H9 (cell line): Measurements from ENCODE around the gene POLR2H. TPM values are rescaled to one million over a fixed set of nuclear protein-coding genes. Genes with fewer than 3 reads are reported as not detected.

ENCODE experiments used
- DNase-seq: peaks from one replicate; pipeline ENCODE4 v3.0.0-alpha.2; 2017
- H2AFZ ChIP-seq: one replicate; pipeline ENCODE4 v1.6.1; 2013; ENCODE audit warnings: mild to moderate bottlenecking, low read length, control low read depth, moderate library complexity
- H2AK5ac ChIP-seq: 2 replicates; pipeline ENCODE4 v1.6.1; 2013; ENCODE audit warnings: low read length, control low read depth, mixed read lengths; ENCODE audit not compliant: insufficient read length
- H2BK120ac ChIP-seq: one replicate; pipeline ENCODE4 v1.6.1; 2013; ENCODE audit warnings: low read depth, mild to moderate bottlenecking, low read length, control low read depth, inconsistent platforms; ENCODE audit not compliant: poor library complexity, severe bottlenecking
- H2BK12ac ChIP-seq: 2 replicates; pipeline ENCODE4 v1.6.1; 2013; ENCODE audit warnings: low read length, control low read depth, mixed read lengths, low read depth; ENCODE audit not compliant: insufficient read length
- H2BK15ac ChIP-seq: 2 replicates; pipeline ENCODE4 v1.6.1; 2013; ENCODE audit warnings: low read depth, low read length, control low read depth
- H2BK20ac ChIP-seq: one replicate; pipeline ENCODE4 v1.6.1; 2013; ENCODE audit warnings: low read depth, mild to moderate bottlenecking, low read length, control low read depth, inconsistent platforms; ENCODE audit not compliant: poor library complexity, severe bottlenecking
- H2BK5ac ChIP-seq: 2 replicates; pipeline ENCODE4 v1.6.1; 2013; ENCODE audit warnings: low read length, control low read depth, mixed read lengths; ENCODE audit not compliant: insufficient read length
- H3K14ac ChIP-seq: 2 replicates; pipeline ENCODE4 v1.6.1; 2013; ENCODE audit warnings: low read length, control low read depth; ENCODE audit not compliant: insufficient read depth
- H3K18ac ChIP-seq: 2 replicates; pipeline ENCODE4 v1.6.1; 2013; ENCODE audit warnings: low read depth, mild to moderate bottlenecking, mixed read lengths, low read length, control low read depth; ENCODE audit not compliant: insufficient read length
- H3K23ac ChIP-seq: 2 replicates; pipeline ENCODE4 v1.6.1; 2013; ENCODE audit warnings: low read length, control low read depth, mixed read lengths, low read depth; ENCODE audit not compliant: insufficient read length
- H3K23me2 ChIP-seq: 2 replicates; pipeline ENCODE4 v1.6.1; 2013; ENCODE audit warnings: low read depth, mild to moderate bottlenecking, mixed read lengths, low read length, control low read depth; ENCODE audit not compliant: insufficient read length, poor library complexity, severe bottlenecking
- H3K27ac ChIP-seq: 2 replicates; pipeline ENCODE4 v1.5.1; 2013; ENCODE audit warnings: low read length, control low read depth, mixed read lengths, low read depth; ENCODE audit not compliant: insufficient read length
- H3K27me3 ChIP-seq: 2 replicates; pipeline ENCODE4 v1.6.1; 2013; ENCODE audit warnings: low read length, control low read depth, inconsistent platforms; ENCODE audit not compliant: insufficient read depth
- H3K4ac ChIP-seq: 2 replicates; pipeline ENCODE4 v1.6.1; 2013; ENCODE audit warnings: low read depth, mild to moderate bottlenecking, control low read depth, inconsistent platforms, low read length, moderate library complexity
- H3K4me1 ChIP-seq: 2 replicates; pipeline ENCODE4 v1.6.1; 2013; ENCODE audit warnings: low read length, control low read depth, inconsistent platforms; ENCODE audit not compliant: insufficient read depth
- H3K4me2 ChIP-seq: 2 replicates; pipeline ENCODE4 v1.6.1; 2013; ENCODE audit warnings: low read length, control low read depth, mixed read lengths; ENCODE audit not compliant: insufficient read length, insufficient read depth
- H3K56ac ChIP-seq: 2 replicates; pipeline ENCODE4 v1.6.1; 2013; ENCODE audit warnings: low read depth, mild to moderate bottlenecking, mixed read lengths, low read length, control low read depth; ENCODE audit not compliant: insufficient read length
- H3K79me1 ChIP-seq: 2 replicates; pipeline ENCODE4 v1.6.1; 2013; ENCODE audit warnings: low read depth, mild to moderate bottlenecking, moderate library complexity, low read length, control low read depth, inconsistent platforms; ENCODE audit not compliant: insufficient read depth, poor library complexity, severe bottlenecking
- H3K79me2 ChIP-seq: 2 replicates; pipeline ENCODE4 v1.6.1; 2013; ENCODE audit warnings: low read length, control low read depth, inconsistent platforms; ENCODE audit not compliant: insufficient read depth
- H3K9ac ChIP-seq: 2 replicates; pipeline ENCODE4 v1.6.1; 2013; ENCODE audit warnings: low read length, control low read depth, mixed read lengths; ENCODE audit not compliant: insufficient read length; ENCODE audit errors: extremely low read depth
- H3K9me3 ChIP-seq: one replicate; pipeline ENCODE4 v1.6.1; 2013; ENCODE audit warnings: low read depth, low read length, inconsistent platforms; ENCODE audit not compliant: control insufficient read depth
- H3T11ph ChIP-seq: one replicate; pipeline ENCODE4 v1.6.1; 2013; ENCODE audit warnings: mild to moderate bottlenecking, low read length, control low read depth, inconsistent platforms
- H4K20me1 ChIP-seq: one replicate; pipeline ENCODE4 v1.6.1; 2013; ENCODE audit not compliant: control insufficient read depth, insufficient read length, insufficient read depth
- H4K5ac ChIP-seq: 2 replicates; pipeline ENCODE4 v1.6.1; 2013; ENCODE audit warnings: low read depth, mild to moderate bottlenecking, mixed read lengths, low read length, control low read depth; ENCODE audit not compliant: insufficient read length
- H4K8ac ChIP-seq: replicated peaks from 2 replicates; pipeline ENCODE4 v1.6.1; 2013; ENCODE audit warnings: low read length, control low read depth, mixed read lengths, low read depth; ENCODE audit not compliant: insufficient read length
- H4K91ac ChIP-seq: 2 replicates; pipeline ENCODE4 v1.6.1; 2013; ENCODE audit warnings: low read depth, mild to moderate bottlenecking, moderate library complexity, mixed read lengths, low read length, control low read depth; ENCODE audit not compliant: insufficient read length
- H3K27ac Mint-ChIP-seq, 3 experiments: 2 replicates in 2 of 3; 3 replicates in 1 of 3; pipeline ENCODE4 v1.8.0; 2020 to 2021; ENCODE audit warnings: mixed read lengths in 3 of 3, mild to moderate bottlenecking in 1 of 3, moderate library complexity in 1 of 3
- H3K27me3 Mint-ChIP-seq: 2 replicates; pipeline ENCODE4 v1.8.0; 2021; ENCODE audit warnings: low read depth, mild to moderate bottlenecking, moderate library complexity, mixed read lengths
- H3K36me3 Mint-ChIP-seq, 3 experiments: 2 replicates in 2 of 3; 3 replicates in 1 of 3; pipeline ENCODE4 v1.8.0; 2020 to 2021; ENCODE audit warnings: low read depth in 3 of 3, mixed read lengths in 3 of 3; ENCODE audit not compliant: insufficient read depth in 1 of 3
- H3K4me1 Mint-ChIP-seq, 2 experiments: 2 replicates each; pipeline ENCODE4 v1.8.0; 2020; ENCODE audit warnings: mixed read lengths in 2 of 2
- H3K4me3 Mint-ChIP-seq, 2 experiments: 2 replicates in 1 of 2; 3 replicates in 1 of 2; pipeline ENCODE4 v1.8.0; 2020 to 2021; ENCODE audit warnings: mild to moderate bottlenecking in 2 of 2, mixed read lengths in 2 of 2, moderate library complexity in 1 of 2
- H3K9me3 Mint-ChIP-seq, 2 experiments: 2 replicates in 1 of 2; 3 replicates in 1 of 2; pipeline ENCODE4 v1.8.0; 2020; ENCODE audit warnings: mild to moderate bottlenecking in 2 of 2, mixed read lengths in 2 of 2, moderate library complexity in 1 of 2
- CTCF ChIP-seq: fragments of 200-600 bp; sonication (generic); conservative IDR thresholded peaks from 3 replicates; pipeline ENCODE4 v1.8.0; 2021; ENCODE audit warnings: antibody characterized with exemption, mild to moderate bottlenecking
- WGBS: extraction: QIAGEN DNeasy Blood & Tissue Kit; methylation state at CpG from one replicate; pipeline ENCODE4 v1.1.7; 2013; ENCODE audit warnings: missing lambda C conversion rate, low lambda C conversion rate, mixed read lengths; ENCODE audit not compliant: insufficient read length; ENCODE audit errors: extremely low coverage; 5-methylcytosine and 5-hydroxymethylcytosine counted together
- total RNA-seq: library from RNA; stranded (reverse); gene quantifications from 2 replicates; pipeline ENCODE4 v1.2.1, GENCODE V29; 2021

POLR2H gene
- total RNA-seq, 1 experiment from 2014 or later = 115 TPM

GRCh38 chr3:184332370-184333090, 29.0 kb upstream of the POLR2H start:
- Mint-ChIP-seq H3K4me3 (peak overlapping the region in 1 of 2 experiments; percentile 12; a peak in 2 of 5 replicates), H3K4me1 (peaks cover 18 to 24% of the 10 kb centered on the region in 2 experiments), H3K27ac (peak overlapping the region in 2 of 3 experiments; percentile 45 to 73; a peak in 5 of 7 replicates), H3K27me3 (no peaks in the 10 kb centered on the region; the same call in none of the 2 replicates), H3K9me3 (no peaks in the 10 kb centered on the region), H3K36me3 (peaks cover 58 to 76% (median 67%) of the 10 kb centered on the region in 3 experiments; a peak in 6 of 7 replicates)
- H2BK12ac ChIP-seq = no peak overlapping the region
- no peak overlapping the region for H3T11ph ChIP-seq
- no peaks in the 10 kb centered on the region for H4K20me1 ChIP-seq
- H3K27me3 ChIP-seq = no peaks in the 10 kb centered on the region
- H4K91ac ChIP-seq = no peak overlapping the region
- no peak overlapping the region for H2BK120ac ChIP-seq
- no peak overlapping the region for H2BK5ac ChIP-seq
- no peak overlapping the region for H3K23ac ChIP-seq
- no peaks in the 10 kb centered on the region for H3K79me2 ChIP-seq
- H3K4me2 ChIP-seq = no peak overlapping the region
- no peak overlapping the region for H3K9ac ChIP-seq
- H3K4me1 ChIP-seq = no peaks in the 10 kb centered on the region
- H3K18ac ChIP-seq = no peak overlapping the region
- no peak overlapping the region for H4K8ac ChIP-seq
- H2AFZ ChIP-seq = no peak overlapping the region
- no peak overlapping the region for H3K27ac ChIP-seq
- H3K79me1 ChIP-seq = no peaks in the 10 kb centered on the region
- no peaks in the 10 kb centered on the region for H3K9me3 ChIP-seq
- no peak overlapping the region for H2AK5ac ChIP-seq
- WGBS = no CpG with 5 or more reads among the region's 10 CpGs
- no peak overlapping the region for H3K14ac ChIP-seq
- DNase-seq = no peak
- H4K5ac ChIP-seq = no peak overlapping the region
- H3K4ac ChIP-seq = no peak overlapping the region
- H2BK20ac ChIP-seq = no peak overlapping the region
- H3K23me2 ChIP-seq = peaks cover 7% of the 10 kb centered on the region
- H2BK15ac ChIP-seq = no peak overlapping the region
- TF ChIP-seq CTCF = no peak
- no peak overlapping the region for H3K56ac ChIP-seq
